ENCODE measurements around the gene GLRA3. TPM values are rescaled to one million over a fixed set of nuclear protein-coding genes. Genes with fewer than 3 reads are reported as not detected.
"Not testable (repeated sequence)": the region's sequence is repeated elsewhere in the genome, so short reads cannot be mapped to it uniquely, and the experiment has no call there.

Gene GLRA3
- polyA plus RNA-seq, 5 donors, result 0.04 to 0.12 (median 0.05) TPM; not detected in 2

GRCh38 chr4:174714393-174715211 is 114.4 kb downstream of the GLRA3 start:
- no peak for DNase-seq

DNA sequence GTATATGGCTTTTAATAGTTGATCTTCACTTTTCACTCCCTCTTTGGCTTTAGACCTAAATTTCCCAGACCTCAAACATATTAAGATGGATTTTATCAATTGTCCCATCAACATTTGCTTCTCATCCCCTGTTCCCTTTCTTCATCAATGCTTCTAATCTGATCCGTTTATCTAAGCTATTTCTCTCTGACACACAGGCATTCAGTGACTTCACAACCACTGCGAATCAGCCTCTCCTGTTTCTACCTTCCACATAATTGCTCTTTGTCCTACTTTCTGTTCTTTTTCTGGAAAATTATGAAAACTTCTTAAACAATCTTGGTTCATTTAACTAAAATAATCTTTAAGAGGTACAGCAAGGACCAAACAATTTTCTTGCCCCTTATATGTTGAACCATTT is 115.2 kb downstream of the GLRA3 start:
- no peak for DNase-seq

DNA sequence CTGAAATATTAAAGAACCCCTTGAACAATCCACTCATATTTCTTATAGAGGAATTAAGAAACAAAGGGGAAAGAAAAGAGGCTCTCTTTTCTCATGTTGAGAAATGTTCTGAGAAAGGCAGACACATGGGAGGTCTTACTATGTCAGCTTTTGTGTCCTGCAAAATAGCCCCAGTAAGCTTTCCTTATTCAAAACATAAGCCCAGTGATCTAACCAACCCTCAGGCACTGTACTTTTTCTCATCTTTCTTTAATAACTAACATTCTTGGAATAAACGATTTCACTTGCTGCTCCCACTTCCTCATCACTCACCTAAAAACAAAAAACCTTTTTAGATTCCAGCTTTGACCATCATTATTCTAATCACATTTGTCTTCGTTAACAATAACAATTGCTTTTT is 115.9 kb downstream of the GLRA3 start:
- no peak for DNase-seq

DNA sequence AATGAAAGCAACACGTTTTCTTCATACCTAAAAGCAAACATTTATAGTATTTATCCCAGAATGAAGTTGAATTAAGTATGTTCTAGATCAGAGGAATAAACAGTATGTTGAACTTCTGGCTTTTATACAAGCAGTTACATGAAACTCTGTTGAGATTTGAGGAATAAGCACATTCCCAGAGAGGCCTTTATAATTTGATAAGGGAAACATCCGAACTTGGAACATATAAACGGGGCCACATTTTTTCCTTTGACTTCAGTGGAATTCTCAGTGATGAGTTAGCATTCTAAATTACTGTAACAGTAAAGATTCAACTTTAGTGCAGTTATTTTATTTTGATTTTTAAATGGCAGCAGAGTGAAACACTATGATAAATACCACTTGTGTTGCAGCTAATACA is 119.5 kb downstream of the GLRA3 start:
- no peak for DNase-seq

GRCh38 chr4:174708381-174708780 is 120.7 kb downstream of the GLRA3 start:
- no peak for DNase-seq

DNA sequence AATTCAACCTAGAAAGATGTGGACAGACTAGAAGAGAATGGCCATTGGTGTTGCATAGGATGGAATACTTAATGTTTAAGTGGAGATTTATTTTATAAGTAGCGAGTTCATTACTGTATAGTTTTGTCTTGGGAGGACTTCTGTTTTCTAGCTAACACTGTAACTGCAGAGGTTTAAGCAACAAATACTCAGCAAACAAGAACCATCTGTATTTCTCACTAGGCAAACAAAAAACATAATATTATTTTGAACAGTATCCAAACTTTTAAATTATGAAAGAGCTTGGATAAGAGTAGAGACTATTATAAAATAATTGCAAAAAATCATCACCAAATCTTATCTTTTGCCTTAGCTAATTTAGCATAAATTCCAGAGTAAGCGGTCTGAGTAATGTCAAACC is 121.1 kb downstream of the GLRA3 start:
- no peak for DNase-seq

GRCh38 chr4:174707051-174707676 is 121.9 kb downstream of the GLRA3 start:
- no peak for DNase-seq

- DNase-seq, result no peak
Measured at GRCh38 chr4:174702979-174703478, 126.0 kb downstream of the GLRA3 start.

DNA sequence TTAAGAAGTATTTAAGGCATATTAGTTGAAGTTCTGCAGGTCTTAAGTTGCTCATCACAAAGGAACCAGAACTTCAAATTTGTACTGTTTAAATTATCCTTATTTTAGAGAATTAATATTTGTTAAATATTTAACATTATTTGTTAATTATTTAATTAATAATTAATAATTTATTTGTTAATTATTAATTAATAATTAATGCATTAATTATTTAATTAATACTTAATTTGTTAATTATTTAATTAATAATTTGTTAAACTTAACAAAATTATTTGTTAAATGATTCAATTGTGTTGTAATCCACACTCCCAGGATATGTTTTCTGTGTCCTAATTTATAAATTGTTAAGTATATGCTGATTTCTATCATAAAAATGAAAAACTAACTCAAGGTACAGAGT is 129.4 kb downstream of the GLRA3 start:
- no peak for DNase-seq

DNA sequence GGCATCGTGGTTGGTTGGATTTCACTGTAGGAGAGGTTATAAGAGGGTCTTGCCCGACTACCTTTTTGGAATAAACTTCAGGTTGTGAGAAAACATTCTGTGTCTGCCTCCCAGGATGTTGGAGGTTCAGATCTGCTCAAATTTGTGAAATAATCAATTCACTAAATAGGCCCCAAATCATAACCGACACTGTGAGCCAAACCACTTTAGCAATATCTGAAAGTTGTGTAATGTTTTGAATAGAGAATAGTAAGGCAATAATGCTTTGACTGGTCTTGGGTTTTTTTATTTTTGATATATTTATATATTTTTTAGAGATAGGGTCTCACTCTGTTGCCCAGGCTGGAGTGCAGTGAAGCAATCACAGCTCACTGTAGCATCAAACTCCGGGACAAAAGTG is 131.2 kb downstream of the GLRA3 start:
- DNase-seq, result no peak

- peak; percentile 42 to 54 for DNase-seq
Measured at GRCh38 chr4:174697202-174697601, 131.8 kb downstream of the GLRA3 start.

DNA sequence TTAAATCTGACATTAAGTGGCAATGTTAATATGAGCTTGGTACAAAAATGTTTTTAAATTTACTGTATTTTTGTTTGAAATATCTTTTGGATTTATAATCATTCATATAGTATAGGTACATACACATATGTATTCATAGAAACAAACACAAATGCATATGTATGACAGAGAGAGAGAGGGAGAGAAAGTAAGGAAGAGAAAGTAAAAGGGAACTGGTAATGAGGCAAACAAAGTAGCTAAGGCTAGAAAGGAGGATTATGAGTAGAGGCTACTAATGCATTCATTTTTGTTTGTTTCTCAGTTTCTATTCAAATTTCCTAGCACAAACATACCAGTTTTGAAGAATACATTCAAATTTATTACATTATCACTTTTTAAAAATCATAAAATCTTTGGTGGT is 132.4 kb downstream of the GLRA3 start:
- DNase-seq, result no peak

- not testable (repeated sequence) for DNase-seq
Measured at GRCh38 chr4:174691876-174692275, 137.2 kb downstream of the GLRA3 start.

- no peak for DNase-seq
Measured at GRCh38 chr4:174690665-174691064, 138.4 kb downstream of the GLRA3 start.

GRCh38 chr4:174689618-174690017 is 139.4 kb downstream of the GLRA3 start:
- no peak for DNase-seq

- DNase-seq, result no peak
Measured at GRCh38 chr4:174686826-174687225, 142.2 kb downstream of the GLRA3 start.

- no peak for DNase-seq
Measured at GRCh38 chr4:174681723-174682300, 147.2 kb downstream of the GLRA3 start.

DNA sequence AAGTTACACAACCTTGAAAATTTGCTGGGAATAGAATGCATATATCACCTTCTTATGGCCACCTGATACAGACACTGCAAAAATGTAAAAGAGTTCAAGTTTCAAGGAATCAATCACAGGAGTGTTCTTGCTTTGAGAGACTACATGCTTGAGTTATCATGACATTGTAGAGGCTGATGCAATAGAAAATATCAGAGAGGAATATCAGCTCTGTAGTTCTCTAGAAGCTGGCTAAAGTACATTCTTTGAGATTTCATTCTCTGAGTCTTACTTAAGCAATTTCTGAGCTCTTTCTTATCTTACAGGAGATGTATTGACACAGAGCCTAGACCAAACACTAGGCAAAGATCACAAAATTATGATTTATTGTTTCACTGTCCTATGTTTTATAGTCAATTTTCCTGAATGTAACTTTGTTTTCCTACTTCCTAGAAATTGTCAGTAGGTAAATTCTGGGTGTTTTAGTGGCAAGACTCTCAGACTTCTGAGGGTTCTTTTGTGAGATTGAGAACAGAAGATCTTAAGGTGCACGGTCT is 154.7 kb downstream of the GLRA3 start:
- no peak for DNase-seq

GRCh38 chr4:174673865-174674264 is 155.2 kb downstream of the GLRA3 start:
- no peak for DNase-seq

DNA sequence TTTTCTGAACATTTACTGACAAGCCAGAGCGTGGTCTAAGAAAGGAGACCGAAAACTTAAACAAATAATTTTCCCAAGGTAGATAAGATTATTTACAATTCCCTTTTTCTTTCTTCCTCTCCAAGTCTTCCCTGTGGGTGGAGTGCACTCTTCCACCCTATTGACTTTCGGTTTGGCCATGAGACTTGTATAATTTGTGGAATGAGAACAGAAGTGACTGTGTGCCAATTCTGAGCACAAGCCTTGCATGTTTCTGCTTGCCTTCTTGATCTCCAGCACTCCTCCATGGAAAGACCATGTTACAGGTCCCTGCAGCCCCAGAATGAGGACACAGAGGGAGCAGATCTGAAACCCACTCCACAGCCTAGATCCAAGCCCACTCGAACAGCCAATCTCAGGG is 156.8 kb downstream of the GLRA3 start:
- DNase-seq, result no peak

DNA sequence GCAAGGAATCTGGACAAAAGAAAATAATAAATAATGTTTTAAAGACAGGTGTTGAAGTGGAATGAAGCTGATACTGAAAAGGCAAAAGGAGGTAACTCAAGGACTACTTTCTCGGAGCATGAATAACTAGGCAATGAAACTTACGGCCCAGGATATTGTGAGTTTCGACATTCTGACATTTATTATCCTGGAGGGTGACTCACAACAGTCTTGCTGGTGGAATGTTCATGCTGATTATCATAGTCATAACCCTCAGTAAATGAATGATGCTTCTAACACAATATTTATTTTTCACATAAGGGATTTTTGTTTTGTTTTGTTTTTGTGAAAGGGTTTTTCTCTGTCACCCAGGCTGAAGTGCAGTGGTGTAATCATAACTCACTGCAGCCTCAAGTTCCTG is 159.8 kb downstream of the GLRA3 start:
- DNase-seq, result no peak

GRCh38 chr4:174665799-174666198 is 163.2 kb downstream of the GLRA3 start:
- DNase-seq, result no peak

DNA sequence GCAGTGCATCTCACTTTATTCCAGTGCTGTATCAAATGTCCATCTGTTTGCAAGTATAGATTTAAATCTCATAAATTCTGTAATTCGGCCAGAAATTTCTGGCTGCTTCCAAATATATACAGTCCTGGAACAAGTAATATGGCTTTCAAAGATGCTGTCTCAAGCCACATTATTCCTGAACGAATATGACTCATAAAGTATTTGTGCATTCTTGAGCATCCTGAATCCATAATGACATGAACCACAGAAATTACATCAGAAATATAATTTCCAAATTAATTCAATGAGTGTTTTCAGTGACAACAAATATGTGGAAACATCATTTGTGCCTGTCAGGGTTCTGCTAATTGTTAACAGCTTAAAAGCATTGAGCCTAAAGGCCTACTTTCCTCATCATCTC is 165.8 kb downstream of the GLRA3 start:
- no peak for DNase-seq
